Esophagus muscularis mucosa (tissue), 4 donors: ENCODE results near the gene CD99.

Source experiments
- EP300 ChIP-seq: sonication (generic); formaldehyde crosslinking; IDR thresholded peaks from one replicate; pipeline ENCODE4 v1.6.1; 2017; ENCODE audit warnings: antibody characterized with exemption
- POLR2A ChIP-seq: fragments of 450-650 bp; IDR thresholded peaks from one replicate; pipeline ENCODE4 v1.6.1; 2017; ENCODE audit warnings: antibody characterized with exemption, moderate library complexity, mild to moderate bottlenecking, low read depth
- POLR2AphosphoS5 ChIP-seq, 2 donors: sonication (generic); formaldehyde crosslinking; IDR thresholded peaks; one replicate each; pipeline ENCODE4 v1.6.1; 2017; ENCODE audit warnings: antibody characterized with exemption in 2 of 2
- TF ChIP-seq, protein P1 (sequence below), 3 experiments: fragments of 200-600 bp in 2 of 3; fragments of 450-650 bp in 1 of 3; sonication (generic) in 2 of 3; IDR thresholded peaks; one replicate each; pipeline ENCODE4 v1.5.1; 2017 to 2019; ENCODE audit warnings: antibody characterized with exemption in 3 of 3, mild to moderate bottlenecking in 2 of 3, moderate library complexity in 1 of 3

DNA sequence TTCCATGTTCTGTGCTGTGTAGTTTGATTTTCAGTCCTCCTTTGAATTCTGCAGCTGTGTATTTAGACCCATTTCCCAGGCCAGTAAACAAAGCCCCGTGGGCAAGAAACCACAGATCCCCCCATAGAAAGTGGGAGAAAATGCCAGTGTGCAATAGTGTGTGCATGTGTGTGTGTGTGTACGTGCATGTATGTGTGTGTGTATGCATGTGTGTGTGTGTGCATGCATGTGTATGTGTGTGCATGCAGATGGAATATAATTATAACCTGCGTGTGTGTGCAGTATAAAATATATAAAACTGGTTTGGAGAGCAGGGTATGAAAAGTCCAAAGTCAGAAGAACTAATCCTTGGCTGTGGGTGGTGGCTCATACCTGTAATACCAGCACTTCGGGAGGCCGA lies 5.2 kb upstream of the CD99 start:
- TF ChIP-seq, protein P1, sequence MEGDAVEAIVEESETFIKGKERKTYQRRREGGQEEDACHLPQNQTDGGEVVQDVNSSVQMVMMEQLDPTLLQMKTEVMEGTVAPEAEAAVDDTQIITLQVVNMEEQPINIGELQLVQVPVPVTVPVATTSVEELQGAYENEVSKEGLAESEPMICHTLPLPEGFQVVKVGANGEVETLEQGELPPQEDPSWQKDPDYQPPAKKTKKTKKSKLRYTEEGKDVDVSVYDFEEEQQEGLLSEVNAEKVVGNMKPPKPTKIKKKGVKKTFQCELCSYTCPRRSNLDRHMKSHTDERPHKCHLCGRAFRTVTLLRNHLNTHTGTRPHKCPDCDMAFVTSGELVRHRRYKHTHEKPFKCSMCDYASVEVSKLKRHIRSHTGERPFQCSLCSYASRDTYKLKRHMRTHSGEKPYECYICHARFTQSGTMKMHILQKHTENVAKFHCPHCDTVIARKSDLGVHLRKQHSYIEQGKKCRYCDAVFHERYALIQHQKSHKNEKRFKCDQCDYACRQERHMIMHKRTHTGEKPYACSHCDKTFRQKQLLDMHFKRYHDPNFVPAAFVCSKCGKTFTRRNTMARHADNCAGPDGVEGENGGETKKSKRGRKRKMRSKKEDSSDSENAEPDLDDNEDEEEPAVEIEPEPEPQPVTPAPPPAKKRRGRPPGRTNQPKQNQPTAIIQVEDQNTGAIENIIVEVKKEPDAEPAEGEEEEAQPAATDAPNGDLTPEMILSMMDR (IDR thresholded peaks at IDR 0.05), result no peak
- TF ChIP-seq EP300, result no peak
- no peak for TF ChIP-seq POLR2A
- TF ChIP-seq POLR2AphosphoS5 (IDR thresholded peaks at IDR 0.05), result no peak
